NCI-H1436 treated with DMSO at 0.1 percent for 48 hours (cell line): ENCODE results near the gene C1orf94.
"Not testable (repeated sequence)": the region's sequence is repeated elsewhere in the genome, so short reads cannot be mapped to it uniquely, and the experiment has no call there.

Experiments
- DNase-seq: peaks from one replicate; lab custom pipeline; 2025; lab: John Stamatoyannopoulos, UW

C1orf94 gene

DNA sequence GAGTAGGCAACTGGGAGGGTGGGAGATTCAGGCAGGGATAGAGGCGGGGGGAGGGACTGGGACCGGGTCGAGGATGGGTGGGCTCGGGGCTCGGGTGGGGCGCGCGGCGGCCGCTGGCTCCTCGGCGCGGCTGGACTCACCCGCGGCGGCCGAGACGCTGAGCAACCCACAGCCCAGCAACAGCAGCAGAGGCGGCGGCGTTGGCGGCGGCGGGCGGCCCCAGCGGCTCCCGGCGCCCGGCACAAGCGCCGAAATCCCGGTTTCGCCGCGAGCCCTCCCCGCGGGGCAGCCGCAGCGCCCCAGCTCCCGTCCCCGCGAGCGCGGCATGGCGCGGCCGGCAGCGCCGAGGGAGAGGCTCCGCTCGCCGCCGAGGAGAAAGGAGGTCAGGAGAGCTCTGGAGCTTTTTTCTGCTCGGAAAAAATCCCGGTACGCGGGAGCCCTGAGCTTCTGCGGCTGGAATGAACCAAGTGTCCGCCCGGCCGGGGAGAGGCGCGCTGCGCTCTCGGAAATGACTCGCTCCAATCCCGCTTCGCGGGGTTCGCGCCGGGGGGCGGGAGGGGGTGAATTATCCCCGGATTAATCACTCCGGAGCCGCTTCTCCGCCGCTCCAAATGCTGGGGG is 11.8 kb upstream of the C1orf94 start, which contains the start of gene CSMD2:
Gene CSMD2, minus strand, starts transcription at position 460 of the 621 bp plus-strand sequence. Its CDS starts 133 bp downstream, at position 327.
- DNase-seq: peak; percentile 5

DNA sequence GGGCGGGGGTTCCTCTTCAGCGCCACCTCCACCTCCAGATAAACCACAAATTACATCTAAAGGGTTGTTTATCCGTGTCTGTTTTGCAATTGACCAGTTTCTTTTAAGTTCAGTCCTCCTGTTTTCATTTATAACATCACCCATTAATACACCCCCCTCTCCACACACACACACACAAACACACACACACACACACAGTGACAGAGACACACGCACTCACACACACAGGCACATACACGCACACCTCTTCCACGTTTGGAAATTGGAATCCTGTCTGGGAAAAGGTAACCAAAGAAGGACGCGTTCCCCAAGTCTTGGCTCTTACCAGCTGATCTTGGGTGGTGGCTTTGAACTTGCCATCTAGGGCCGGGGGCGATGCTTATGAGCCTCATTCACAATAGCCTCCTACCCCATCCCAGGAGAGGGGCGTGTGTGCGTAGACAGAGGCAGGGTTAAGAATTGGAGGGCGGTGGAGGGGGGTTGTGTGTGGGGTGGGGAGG is 11.2 kb upstream of the C1orf94 start:
- DNase-seq: no peak

DNA sequence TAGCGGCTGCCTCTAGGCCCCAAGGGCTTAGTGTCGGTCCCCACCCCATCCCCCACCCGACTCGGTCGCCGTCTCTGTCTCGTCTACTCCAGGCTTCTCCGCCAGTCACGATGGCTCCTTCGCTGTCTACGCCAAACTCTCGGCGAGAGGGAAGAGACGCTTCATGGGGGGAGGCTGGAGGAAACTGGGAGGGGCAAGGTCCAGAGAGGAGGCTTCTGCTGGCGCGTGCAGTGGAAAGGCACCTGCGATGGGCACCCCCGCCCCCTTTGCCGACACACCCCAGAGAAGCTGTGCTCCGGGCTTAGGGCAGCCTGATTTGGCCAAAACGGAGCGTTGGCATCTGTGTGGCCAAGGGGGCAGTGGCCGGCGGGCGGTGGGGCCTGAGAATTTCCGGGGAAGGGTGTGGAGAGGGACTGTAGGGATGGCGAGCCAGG is 10.5 kb upstream of the C1orf94 start:
- DNase-seq: no peak

GRCh38 chr1:34166625-34167361 is 9.9 kb upstream of the C1orf94 start:
- no peak for DNase-seq

DNA sequence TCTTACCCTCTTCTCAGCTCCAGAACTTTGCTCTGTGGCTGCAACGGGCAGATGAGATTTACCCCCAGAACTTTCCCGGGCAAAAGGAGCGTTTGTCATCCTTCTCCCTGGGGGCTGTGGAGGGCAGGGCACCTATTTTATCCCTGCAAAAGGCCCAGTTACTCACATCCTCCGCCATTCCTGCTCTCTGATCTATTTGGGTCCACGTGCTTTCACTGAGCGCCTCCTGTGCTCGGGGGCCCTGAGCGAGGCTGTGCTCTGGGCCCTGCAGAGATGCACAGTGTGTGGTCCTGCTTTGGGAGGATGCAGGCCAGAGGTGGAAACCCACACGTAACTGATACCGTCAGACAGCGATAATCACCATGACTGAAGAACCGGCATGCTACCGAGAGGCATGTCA is 9.3 kb upstream of the C1orf94 start:
- no peak for DNase-seq

DNA sequence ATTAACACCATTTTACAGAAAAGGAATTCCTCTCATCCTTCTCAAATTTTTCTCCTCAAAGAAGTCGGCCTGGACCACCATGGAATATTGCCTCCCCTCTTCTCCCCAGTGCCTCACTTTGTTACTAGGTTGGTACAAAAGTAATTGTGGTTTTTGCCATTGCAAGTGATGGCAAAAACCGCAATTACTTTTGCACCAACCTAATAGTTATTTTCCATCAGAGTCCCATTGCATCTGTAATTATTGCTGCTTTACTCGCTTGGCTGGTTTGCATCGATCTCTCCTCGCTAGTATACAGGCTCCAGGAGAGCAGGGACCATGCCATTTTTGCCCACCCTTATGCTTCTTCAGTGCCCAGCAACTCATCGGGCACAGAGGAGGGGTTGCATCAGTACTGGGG is 963 bp upstream of the C1orf94 start:
- DNase-seq: no peak

- no peak for DNase-seq
These were observed 1.4 kb downstream of the C1orf94 start for GRCh38 chr1:34178072-34178471.

DNA sequence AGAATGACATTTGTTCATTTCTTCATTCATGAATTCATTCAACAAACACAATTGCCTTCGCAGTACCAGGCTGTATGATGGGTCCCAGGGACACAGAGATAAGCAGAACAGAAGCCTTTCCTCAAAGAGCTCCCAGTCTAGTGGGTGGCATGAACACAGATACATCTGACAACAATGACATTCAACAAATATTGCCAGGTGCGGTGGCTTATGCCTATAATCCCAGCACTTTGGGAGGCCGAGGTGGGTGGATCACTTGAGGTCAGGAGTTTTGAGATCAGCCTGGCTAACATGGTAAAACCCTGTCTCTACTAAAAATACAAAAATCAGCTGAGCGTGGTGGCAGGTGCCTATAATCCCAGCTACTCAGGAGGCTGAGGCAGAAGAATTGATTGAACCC is 6.7 kb downstream of the C1orf94 start:
- not testable (repeated sequence) for DNase-seq

DNA sequence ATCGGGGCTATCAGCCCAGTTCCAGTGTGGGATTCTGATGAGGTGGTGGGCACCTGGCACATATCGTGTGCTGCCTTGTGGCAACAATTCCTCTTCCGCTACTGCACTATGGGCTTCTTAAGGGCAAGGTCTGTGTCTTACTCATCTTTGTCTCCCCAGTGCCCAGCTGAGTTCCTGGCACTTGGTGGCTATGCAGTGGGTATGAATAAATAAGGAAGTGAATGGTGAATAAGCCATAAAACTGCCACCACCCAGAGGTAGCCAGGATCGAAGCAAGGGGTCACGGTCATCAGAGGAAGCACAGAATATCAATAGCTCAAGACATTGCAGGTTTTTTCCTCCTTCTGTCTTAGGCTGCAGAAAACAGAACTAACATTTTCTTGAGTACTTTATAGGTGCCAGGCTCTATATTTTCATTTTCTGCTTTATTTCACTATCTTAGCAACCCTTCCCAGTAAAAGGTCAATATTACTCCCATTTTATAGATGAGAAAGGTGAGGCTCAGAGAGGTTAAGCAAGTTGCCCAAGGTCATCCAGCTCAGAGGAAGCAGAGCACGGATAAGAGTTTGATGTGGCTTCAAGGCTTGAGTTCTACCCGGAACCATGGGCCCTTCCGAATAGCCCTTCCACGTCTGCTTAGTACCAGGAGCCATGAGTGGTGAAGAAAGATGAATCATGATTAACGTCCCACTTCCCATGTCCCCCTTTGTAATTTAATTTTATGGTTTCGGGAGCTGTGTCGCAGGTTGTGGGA is 10.2 kb downstream of the C1orf94 start:
- no peak for DNase-seq

- no peak for DNase-seq
These were observed 11.7 kb downstream of the C1orf94 start for GRCh38 chr1:34188418-34188817.

- DNase-seq: no peak
These were observed 12.3 kb downstream of the C1orf94 start for GRCh38 chr1:34188985-34189384.

- DNase-seq: no peak
These were observed 14.0 kb downstream of the C1orf94 start for GRCh38 chr1:34190692-34191091.

DNA sequence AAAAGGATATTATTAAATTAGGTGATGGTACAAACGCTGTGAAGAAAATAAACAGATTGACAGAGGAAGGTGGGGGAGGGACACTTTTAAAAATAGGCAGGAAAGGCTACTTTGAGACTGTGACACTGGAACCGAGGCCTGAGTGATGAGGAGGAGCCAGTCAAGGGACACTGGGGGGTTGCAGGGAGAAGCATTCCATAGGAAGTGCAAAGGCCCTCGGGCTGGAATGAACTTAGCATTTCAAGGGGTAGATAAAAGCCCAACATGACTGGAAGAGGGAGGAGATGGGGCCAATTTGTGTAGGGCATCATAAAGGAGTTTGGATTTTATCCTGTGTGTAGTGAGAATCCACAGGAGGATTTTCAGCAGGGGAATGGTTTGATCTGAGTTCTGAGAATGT is 15.9 kb downstream of the C1orf94 start:
- DNase-seq: no peak

DNA sequence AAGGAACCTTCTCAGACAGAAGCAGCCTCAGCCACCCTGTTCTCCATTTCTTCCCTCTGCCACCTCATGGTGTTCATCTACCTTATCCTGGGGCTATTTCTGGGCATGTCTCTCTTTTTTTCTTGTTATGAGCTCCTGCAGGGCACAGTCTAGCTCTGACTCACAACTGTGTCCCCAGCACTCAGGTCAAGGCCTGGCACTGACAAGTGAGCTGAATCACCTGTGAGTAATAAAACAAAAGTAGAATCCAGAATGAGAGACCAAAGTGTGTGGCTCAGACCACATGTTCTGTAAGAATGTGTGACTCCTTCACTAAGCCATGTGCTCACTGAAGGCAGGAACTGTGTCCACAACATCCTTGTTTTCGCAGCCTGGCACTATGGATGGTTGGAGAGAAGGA is 23.2 kb downstream of the C1orf94 start:
- no peak for DNase-seq

DNA sequence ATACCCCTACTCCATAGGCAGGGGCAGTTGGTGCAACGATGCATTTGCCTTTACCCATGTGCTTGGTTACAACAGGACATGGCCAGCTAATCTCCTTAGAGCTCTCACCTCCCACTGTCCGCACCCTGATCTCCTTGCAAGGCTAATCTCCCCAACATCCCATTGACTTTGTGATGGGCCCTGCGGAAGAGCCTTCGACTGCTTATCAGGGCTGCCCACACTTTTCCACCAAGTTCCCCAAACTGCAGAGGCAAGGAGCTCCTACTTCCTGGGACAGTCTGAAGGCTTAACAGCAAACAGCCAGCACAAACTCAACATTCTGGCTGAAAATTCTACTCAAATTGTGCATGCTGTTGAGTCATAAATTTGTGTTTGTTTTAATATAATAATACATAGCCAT is 36.0 kb downstream of the C1orf94 start:
- DNase-seq: no peak

DNA sequence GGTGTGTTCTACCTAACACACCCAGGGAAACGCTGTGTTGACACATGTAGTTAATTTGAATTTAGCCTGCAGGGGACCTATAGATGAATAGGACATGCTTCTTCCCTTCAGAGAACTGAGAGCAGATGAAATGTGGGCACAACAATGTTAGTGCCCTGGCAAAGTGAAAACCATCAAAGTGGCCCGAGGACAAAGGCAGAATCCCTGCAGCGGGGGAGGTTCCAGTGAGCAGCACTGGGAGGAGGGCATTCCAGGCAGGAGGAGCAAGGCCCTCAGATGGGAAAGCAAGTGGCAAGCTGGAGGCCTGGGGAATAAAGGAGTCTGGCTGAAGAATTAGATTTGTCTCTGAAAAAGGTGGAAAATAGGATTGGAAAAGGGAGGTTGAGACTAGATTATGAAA is 37.2 kb downstream of the C1orf94 start:
- DNase-seq: no peak

DNA sequence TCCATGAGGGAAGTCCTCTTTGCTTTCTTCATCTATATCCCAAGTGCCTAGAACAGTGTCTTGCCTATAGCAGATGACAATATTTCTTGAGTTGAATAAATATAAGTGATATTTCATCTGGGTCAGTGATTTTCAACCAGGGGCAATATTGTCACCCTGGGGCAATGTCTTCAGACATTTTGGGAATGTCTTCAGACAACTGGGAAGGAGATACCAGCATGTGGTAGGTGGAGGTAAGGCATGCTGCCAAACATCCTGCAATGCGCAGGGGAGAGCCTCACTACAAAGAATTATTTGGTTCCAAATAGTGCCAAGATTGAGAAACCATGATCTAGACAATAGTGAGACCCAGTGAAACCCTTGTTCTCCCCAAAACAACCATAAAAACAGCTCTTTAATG is 54.7 kb downstream of the C1orf94 start:
- no peak for DNase-seq

DNA sequence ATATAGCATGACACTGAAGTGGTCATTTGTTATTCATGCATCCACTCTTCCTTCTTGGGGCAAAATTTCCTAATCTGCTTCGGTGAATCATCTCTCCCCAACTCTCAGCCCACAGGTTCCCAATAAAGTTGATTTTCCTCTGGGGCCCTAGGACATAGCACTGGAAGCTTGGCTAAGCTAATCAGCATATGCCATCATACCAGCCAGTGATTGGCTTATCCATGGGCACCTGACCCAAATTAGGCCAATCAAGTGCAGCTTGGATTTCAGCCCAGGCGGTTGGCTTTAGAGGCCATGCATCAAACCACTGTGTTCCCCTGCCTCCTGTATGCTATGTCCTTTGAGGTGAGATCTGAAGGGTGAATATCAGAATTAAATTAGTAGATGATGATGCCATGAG is 58.9 kb downstream of the C1orf94 start:
- no peak for DNase-seq

GRCh38 chr1:34236089-34236488 is 59.4 kb downstream of the C1orf94 start:
- DNase-seq: no peak

- DNase-seq: no peak
These were observed 60.6 kb downstream of the C1orf94 start for GRCh38 chr1:34237151-34237815.

DNA sequence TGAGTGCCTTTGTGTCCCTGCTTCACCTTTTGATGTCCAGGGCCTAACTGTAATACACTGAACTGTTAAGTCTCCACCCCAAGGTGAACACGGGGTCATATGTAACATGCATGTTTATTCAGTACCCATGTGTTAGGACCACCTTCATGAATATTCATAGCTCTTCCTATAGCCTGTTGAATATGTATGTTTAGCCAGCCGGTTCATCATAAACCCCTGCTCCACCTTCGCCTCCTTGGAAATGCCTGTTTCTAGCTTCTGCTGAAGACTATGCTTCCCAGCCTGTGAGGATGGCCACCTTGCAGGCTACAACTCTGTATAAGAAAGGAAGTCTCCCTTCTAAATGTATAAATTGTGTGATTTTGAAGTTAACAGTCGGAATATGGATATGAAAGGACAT is 69.3 kb downstream of the C1orf94 start:
- no peak for DNase-seq

DNA sequence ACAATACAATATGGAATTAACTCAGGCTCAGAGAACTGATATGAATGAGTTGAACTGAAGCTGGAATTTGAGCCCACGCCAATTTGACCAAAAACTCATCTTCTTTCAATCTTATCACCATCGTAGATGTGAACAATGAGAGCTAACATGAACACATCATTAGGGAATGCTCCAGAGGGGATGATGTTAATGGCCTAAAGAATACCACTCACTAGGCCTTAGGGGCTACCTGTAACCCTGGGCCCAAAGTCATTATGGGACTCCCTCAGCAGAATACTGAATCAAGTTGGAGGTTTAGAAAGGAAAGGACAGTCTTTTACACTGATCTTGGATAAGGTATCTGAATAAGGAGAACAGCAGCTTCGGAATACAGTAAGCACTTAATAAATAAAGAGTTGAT is 73.6 kb downstream of the C1orf94 start:
- DNase-seq: no peak
